ENCODE measurements around the gene LAS1L. TPM values are rescaled to one million over a fixed set of nuclear protein-coding genes. Genes with fewer than 3 reads are reported as not detected.

Gene LAS1L
- total RNA-seq, 4 donors from 2014 or later: 10.8 to 21.9 (median 16.1) TPM

- WGBS, 2 donors (ENCODE audit: low coverage in 1 of 2): 74% methylated on average over 3 of the region's 3 CpGs; no CpG with 5 or more reads in 1 of the 2 donors
- H3K9me3 ChIP-seq: no peaks in the 10 kb centered on the region
- intact Hi-C loops (cut with DNase I; ENCODE audit: low total_unique reads) (no loop called here), in situ Hi-C loops (cut with MboI; ENCODE audit: low pct_ligation_motif_present in 1 of 4, low pct_unique_long_range_greater_than_20kb in 1 of 4, low sequenced_read_pairs in 3 of 4) (no loop called here)
- no peak for TF ChIP-seq CTCF (IDR thresholded peaks at IDR 0.05)
- no peak for TF ChIP-seq POLR2A (IDR thresholded peaks at IDR 0.05)
- no peak for TF ChIP-seq EP300 (IDR thresholded peaks at IDR 0.05; ENCODE audit: low read depth)
- no peak for TF ChIP-seq POLR2AphosphoS5 (IDR thresholded peaks at IDR 0.05)
- H3K27ac ChIP-seq: no peak overlapping the region
- no peaks in the 10 kb centered on the region for H3K27me3 ChIP-seq
- H3K36me3 ChIP-seq: no peaks in the 10 kb centered on the region
- H3K4me3 ChIP-seq: no peak overlapping the region
- H3K4me1 ChIP-seq: peaks cover 0 to 12% (median 8%) of the 10 kb centered on the region in 4 donors
- DNase-seq: no peak
Observed at GRCh38 chrX:65536291-65536690, 1.7 kb upstream of the LAS1L start.

- H3K27ac ChIP-seq: no peak overlapping the region
- in situ Hi-C loops (cut with MboI; ENCODE audit: low pct_ligation_motif_present in 1 of 4, low pct_unique_long_range_greater_than_20kb in 1 of 4, low sequenced_read_pairs in 3 of 4): no loop called here
- peaks cover 0 to 12% (median 8%) of the 10 kb centered on the region in 4 donors for H3K4me1 ChIP-seq
- WGBS, 2 donors (ENCODE audit: low coverage in 1 of 2): 67 to 86% methylated on average over 1 to 3 of the region's 3 CpGs
- H3K4me3 ChIP-seq: no peak overlapping the region
- H3K9me3 ChIP-seq: no peaks in the 10 kb centered on the region
- intact Hi-C loops (cut with DNase I; ENCODE audit: low total_unique reads): no loop called here
- no peaks in the 10 kb centered on the region for H3K27me3 ChIP-seq
- DNase-seq: no peak
- TF ChIP-seq POLR2A (IDR thresholded peaks at IDR 0.05): no peak
- TF ChIP-seq EP300 (IDR thresholded peaks at IDR 0.05; ENCODE audit: low read depth): no peak
- TF ChIP-seq CTCF (IDR thresholded peaks at IDR 0.05): no peak
- TF ChIP-seq POLR2AphosphoS5 (IDR thresholded peaks at IDR 0.05): no peak
- H3K36me3 ChIP-seq: no peaks in the 10 kb centered on the region
Observed at GRCh38 chrX:65532016-65532415, 2.6 kb downstream of the LAS1L start.

- 27 to 49% methylated on average over 3 to 9 of the region's 9 CpGs for WGBS, 2 donors (ENCODE audit: low coverage in 1 of 2)
- Histone ChIP-seq H3K9me3 (no peaks in the 10 kb centered on the region), H3K27ac (no peak overlapping the region), H3K27me3 (no peaks in the 10 kb centered on the region), H3K4me1 (peaks cover 0 to 10% (median 7%) of the 10 kb centered on the region in 4 donors), H3K4me3 (no peak overlapping the region), H3K36me3 (no peaks in the 10 kb centered on the region)
- intact Hi-C loops (cut with DNase I; ENCODE audit: low total_unique reads): no loop called here
- DNase-seq: peak; percentile 60
- peak; percentile 61 to 99 (median 90) for TF ChIP-seq CTCF (IDR thresholded peaks at IDR 0.05)
- no peak for TF ChIP-seq POLR2A (IDR thresholded peaks at IDR 0.05)
- in situ Hi-C loops (cut with MboI; ENCODE audit: low pct_ligation_motif_present in 1 of 4, low pct_unique_long_range_greater_than_20kb in 1 of 4, low sequenced_read_pairs in 3 of 4): no loop called here
Observed at GRCh38 chrX:65528705-65529340, 5.8 kb downstream of the LAS1L start.

- in situ Hi-C loops (cut with MboI; ENCODE audit: low pct_ligation_motif_present in 1 of 4, low pct_unique_long_range_greater_than_20kb in 1 of 4, low sequenced_read_pairs in 3 of 4) (no loop called here), intact Hi-C loops (cut with DNase I; ENCODE audit: low total_unique reads) (no loop called here)
- H3K36me3 ChIP-seq: no peaks in the 10 kb centered on the region
- H3K4me3 ChIP-seq: no peak overlapping the region
- no peaks in the 10 kb centered on the region for H3K27me3 ChIP-seq
- H3K9me3 ChIP-seq: no peaks in the 10 kb centered on the region
- DNase-seq: no peak
- no peak overlapping the region for H3K27ac ChIP-seq
- no peak for TF ChIP-seq EP300 (IDR thresholded peaks at IDR 0.05; ENCODE audit: low read depth)
- no peak for TF ChIP-seq POLR2A (IDR thresholded peaks at IDR 0.05)
- TF ChIP-seq CTCF (IDR thresholded peaks at IDR 0.05): no peak
- no peak for TF ChIP-seq POLR2AphosphoS5 (IDR thresholded peaks at IDR 0.05)
- 32% methylated on average over 3 of the region's 3 CpGs; no CpG with 5 or more reads in 1 of the 2 donors for WGBS, 2 donors (ENCODE audit: low coverage in 1 of 2)
- H3K4me1 ChIP-seq: peaks cover 0 to 5% (median 1%) of the 10 kb centered on the region in 4 donors
Observed at GRCh38 chrX:65528293-65528692, 6.3 kb downstream of the LAS1L start.

Data from transverse colon (tissue), 4 donors.